ENCODE measurements around the gene MARVELD1. TPM values are rescaled to one million over a fixed set of nuclear protein-coding genes. Genes with fewer than 3 reads are reported as not detected.

MARVELD1 gene
- total RNA-seq, 1 donor from 2014 or later: 8.9 TPM

- DNase-seq (ENCODE audit: missing footprints): no peak
- intact Hi-C loops (cut with DNase I): no loop called here
- ATAC-seq: no peak
Observed at GRCh38 chr10:97715259-97715874, 1.8 kb downstream of the MARVELD1 start.

- ATAC-seq (no peak), DNase-seq (ENCODE audit: missing footprints) (no peak)
- intact Hi-C loops (cut with DNase I): no loop called here
Observed at GRCh38 chr10:97717627-97718026, 4.1 kb downstream of the MARVELD1 start.

GRCh38 chr10:97718178-97718577, 4.6 kb downstream of the MARVELD1 start:
- intact Hi-C loops (cut with DNase I): no loop called here
- DNase-seq (ENCODE audit: missing footprints) (no peak), ATAC-seq (no peak)

GRCh38 chr10:97718659-97719142, 5.2 kb downstream of the MARVELD1 start:
- ATAC-seq (no peak), DNase-seq (ENCODE audit: missing footprints) (no peak)
- intact Hi-C loops (cut with DNase I): no loop called here

GRCh38 chr10:97719602-97720001, 6.1 kb downstream of the MARVELD1 start:
- DNase-seq (ENCODE audit: missing footprints): no peak
- ATAC-seq: no peak
- intact Hi-C loops (cut with DNase I): no loop called here

- DNase-seq (ENCODE audit: missing footprints) (no peak), ATAC-seq (no peak)
- intact Hi-C loops (cut with DNase I): no loop called here
Observed at GRCh38 chr10:97721871-97722780, 8.6 kb downstream of the MARVELD1 start.

GRCh38 chr10:97723001-97723400, 9.5 kb downstream of the MARVELD1 start:
- intact Hi-C loops (cut with DNase I): no loop called here
- DNase-seq (ENCODE audit: missing footprints) (no peak), ATAC-seq (no peak)

- no peak for DNase-seq (ENCODE audit: missing footprints)
- intact Hi-C loops (cut with DNase I): no loop called here
- no peak for ATAC-seq
Observed at GRCh38 chr10:97724341-97724941, 10.9 kb downstream of the MARVELD1 start.

GRCh38 chr10:97726636-97727178, 13.2 kb downstream of the MARVELD1 start:
- ATAC-seq (peak; percentile 35), DNase-seq (ENCODE audit: missing footprints) (no peak)
- intact Hi-C loops (cut with DNase I): no loop called here

GRCh38 chr10:97729014-97729413, 15.5 kb downstream of the MARVELD1 start:
- intact Hi-C loops (cut with DNase I): no loop called here
- DNase-seq (ENCODE audit: missing footprints) (no peak), ATAC-seq (no peak)

- no peak for DNase-seq (ENCODE audit: missing footprints)
- intact Hi-C loops (cut with DNase I): loop anchor here (1.0 to 2.0 kb wide), 3 partner anchors 22 to 55 kb away; no protein-coding TSS in a partner anchor
Observed at GRCh38 chr10:97731346-97732051, 18.0 kb downstream of the MARVELD1 start.

GRCh38 chr10:97732052-97732359, 18.5 kb downstream of the MARVELD1 start:
- DNase-seq (ENCODE audit: missing footprints) (no peak), ATAC-seq (no peak)
- intact Hi-C loops (cut with DNase I): no loop called here

More at GRCh38 chr10:97731346-97732051, 18.0 kb downstream of the MARVELD1 start:
- peak; percentile 71 for ATAC-seq

GRCh38 chr10:97733256-97733655, 19.7 kb downstream of the MARVELD1 start:
- DNase-seq (ENCODE audit: missing footprints) (no peak), ATAC-seq (no peak)
- intact Hi-C loops (cut with DNase I): no loop called here

GRCh38 chr10:97734021-97734420, 20.5 kb downstream of the MARVELD1 start:
- DNase-seq (ENCODE audit: missing footprints) (no peak), ATAC-seq (no peak)
- intact Hi-C loops (cut with DNase I): no loop called here

GRCh38 chr10:97736403-97736901, 22.9 kb downstream of the MARVELD1 start:
- ATAC-seq: peak; percentile 26
- no peak for DNase-seq (ENCODE audit: missing footprints)
- intact Hi-C loops (cut with DNase I): no loop called here

- ATAC-seq: peak; percentile 97
- DNase-seq (ENCODE audit: missing footprints): peak; percentile 98
- intact Hi-C loops (cut with DNase I): no loop called here
Observed at GRCh38 chr10:97736902-97737769, 23.6 kb downstream of the MARVELD1 start, which contains the start of gene ZFYVE27. Gene ZFYVE27, plus strand, starts transcription at chr10:97737128. Its CDS starts 1,350 bp downstream, at chr10:97738478.

- intact Hi-C loops (cut with DNase I): no loop called here
- ATAC-seq (no peak), DNase-seq (ENCODE audit: missing footprints) (no peak)
Observed at GRCh38 chr10:97737770-97738265, 24.3 kb downstream of the MARVELD1 start.

All from Right ventricle myocardium inferior (tissue), 1 donor.